HG03457 (cell line): Measurements from ENCODE around the gene CASP14.
"Not testable (repeated sequence)": the region's sequence is repeated elsewhere in the genome, so short reads cannot be mapped to it uniquely, and the experiment has no call there.

Experiments used
- ATAC-seq: cut with Tn5 transposase; IDR thresholded peaks from one replicate; pipeline ENCODE4 v1.9.1; 2021; ENCODE audit warnings: moderate number of reproducible peaks; ENCODE audit not compliant: unreplicated experiment

CASP14 gene

GRCh38 chr19:15048885-15049541 is at the start of gene CASP14:
TSS of gene CASP14 (plus strand) at chr19:15049480. CDS start at chr19:15052252, 2,772 bp downstream.
- ATAC-seq: no peak

GRCh38 chr19:15008308-15008707 is 41.0 kb upstream of the CASP14 start:
- ATAC-seq: no peak

GRCh38 chr19:15010501-15011300 is 38.6 kb upstream of the CASP14 start:
- no peak for ATAC-seq

- no peak for ATAC-seq
Measured at GRCh38 chr19:15014579-15014978, 34.7 kb upstream of the CASP14 start.

- no peak for ATAC-seq
Measured at GRCh38 chr19:15015946-15016542, 33.2 kb upstream of the CASP14 start.

GRCh38 chr19:15018836-15019235 is 30.4 kb upstream of the CASP14 start:
- ATAC-seq: not testable (repeated sequence)

GRCh38 chr19:15021286-15022007 is 27.8 kb upstream of the CASP14 start:
- no peak for ATAC-seq

- no peak for ATAC-seq
Measured at GRCh38 chr19:15022752-15023151, 26.5 kb upstream of the CASP14 start.

- no peak for ATAC-seq
Measured at GRCh38 chr19:15025217-15025616, 24.1 kb upstream of the CASP14 start.

- ATAC-seq: no peak
Measured at GRCh38 chr19:15028490-15028889, 20.8 kb upstream of the CASP14 start.

- no peak for ATAC-seq
Measured at GRCh38 chr19:15031675-15032074, 17.6 kb upstream of the CASP14 start.

- no peak for ATAC-seq
Measured at GRCh38 chr19:15035795-15036311, 13.4 kb upstream of the CASP14 start.

- no peak for ATAC-seq
Measured at GRCh38 chr19:15037586-15037985, 11.7 kb upstream of the CASP14 start.

- ATAC-seq: no peak
Measured at GRCh38 chr19:15038294-15038693, 11.0 kb upstream of the CASP14 start.

GRCh38 chr19:15042003-15042402 is 7.3 kb upstream of the CASP14 start:
- ATAC-seq: no peak

- no peak for ATAC-seq
Measured at GRCh38 chr19:15042826-15043225, 6.5 kb upstream of the CASP14 start.

- no peak for ATAC-seq
Measured at GRCh38 chr19:15045506-15045905, 3.8 kb upstream of the CASP14 start.

GRCh38 chr19:15047680-15048079 is 1.6 kb upstream of the CASP14 start:
- no peak for ATAC-seq

GRCh38 chr19:15048128-15048527 is 1.2 kb upstream of the CASP14 start:
- no peak for ATAC-seq

GRCh38 chr19:15050639-15051038 is 1.4 kb downstream of the CASP14 start:
- ATAC-seq: no peak

- no peak for ATAC-seq
Measured at GRCh38 chr19:15062036-15062435, 12.8 kb downstream of the CASP14 start.
